Measurements from ENCODE around the gene CD300LB. TPM values are rescaled to one million over a fixed set of nuclear protein-coding genes. Genes with fewer than 3 reads are reported as not detected.
"Not testable (repeated sequence)": the region's sequence is repeated elsewhere in the genome, so short reads cannot be mapped to it uniquely, and the experiment has no call there.

CD300LB gene
- polyA plus RNA-seq, 3 donors, result 88.0 to 102 (median 92.9) TPM

GRCh38 chr17:74561586-74561985 is 30.3 kb upstream of the CD300LB start:
- H3K4me3 ChIP-seq (replicated peaks in 1 of 3; ENCODE audit: low read depth in 2 of 3, low read length in 3 of 3), result no peak overlapping the region
- TF ChIP-seq, protein P1, sequence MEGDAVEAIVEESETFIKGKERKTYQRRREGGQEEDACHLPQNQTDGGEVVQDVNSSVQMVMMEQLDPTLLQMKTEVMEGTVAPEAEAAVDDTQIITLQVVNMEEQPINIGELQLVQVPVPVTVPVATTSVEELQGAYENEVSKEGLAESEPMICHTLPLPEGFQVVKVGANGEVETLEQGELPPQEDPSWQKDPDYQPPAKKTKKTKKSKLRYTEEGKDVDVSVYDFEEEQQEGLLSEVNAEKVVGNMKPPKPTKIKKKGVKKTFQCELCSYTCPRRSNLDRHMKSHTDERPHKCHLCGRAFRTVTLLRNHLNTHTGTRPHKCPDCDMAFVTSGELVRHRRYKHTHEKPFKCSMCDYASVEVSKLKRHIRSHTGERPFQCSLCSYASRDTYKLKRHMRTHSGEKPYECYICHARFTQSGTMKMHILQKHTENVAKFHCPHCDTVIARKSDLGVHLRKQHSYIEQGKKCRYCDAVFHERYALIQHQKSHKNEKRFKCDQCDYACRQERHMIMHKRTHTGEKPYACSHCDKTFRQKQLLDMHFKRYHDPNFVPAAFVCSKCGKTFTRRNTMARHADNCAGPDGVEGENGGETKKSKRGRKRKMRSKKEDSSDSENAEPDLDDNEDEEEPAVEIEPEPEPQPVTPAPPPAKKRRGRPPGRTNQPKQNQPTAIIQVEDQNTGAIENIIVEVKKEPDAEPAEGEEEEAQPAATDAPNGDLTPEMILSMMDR (IDR thresholded peaks at IDR 0.05), result no peak
- H3K79me2 ChIP-seq (ENCODE audit: insufficient read depth, low read length), result no peaks in the 10 kb centered on the region
- Mint-ChIP-seq H3K4me1 (peaks cover 27% of the 10 kb centered on the region), H3K36me3 (peaks cover 10 to 45% of the 10 kb centered on the region in 2 donors), H3K27me3 (ENCODE audit: low read depth in 3 of 3) (peaks cover 3 to 8% (median 6%) of the 10 kb centered on the region in 3 donors), H3K4me3 (peak overlapping the region in 1 of 2 donors; percentile 49), H3K9me3 (peaks cover 0 to 7% (median 0%) of the 10 kb centered on the region in 7 donors), H3K27ac (peak overlapping the region in 2 of 7 donors; percentile 70 to 77)
- peaks cover 31% of the 10 kb centered on the region for H4K20me1 ChIP-seq (ENCODE audit: insufficient read depth, low read length)
- intact Hi-C loops (cut with micrococcal nuclease), result loop anchor here in 1 of 2 donors (5.0 to 10.0 kb wide), 2 partner anchors 41 to 173 kb away; partner anchors contain the start of gene RAB37
- peaks cover 0 to 37% of the 10 kb centered on the region in 2 donors for H3K36me3 ChIP-seq (replicated peaks in 1 of 2; ENCODE audit: control insufficient read depth in 1 of 2, insufficient read depth in 2 of 2, low read length in 2 of 2)
- peaks cover 60 to 82% of the 10 kb centered on the region in 2 donors for H3K4me1 ChIP-seq (ENCODE audit: control insufficient read depth in 1 of 2, insufficient read depth in 2 of 2, low read length in 2 of 2)
- no peak overlapping the region for H3K27ac ChIP-seq (ENCODE audit: low read depth in 1 of 2, low read length in 2 of 2)
- no peak overlapping the region for H2AFZ ChIP-seq (ENCODE audit: insufficient read depth, low read depth, low read length, poor library complexity, severe bottlenecking)
- H3K9ac ChIP-seq (ENCODE audit: insufficient read depth, low read length, poor library complexity, severe bottlenecking), result no peak overlapping the region
- no peaks in the 10 kb centered on the region for H3K9me3 ChIP-seq (replicated peaks in 1 of 2; ENCODE audit: control insufficient read depth in 1 of 2, insufficient read depth in 1 of 2, low read length in 2 of 2)
- no peak for DNase-seq
- H3K27me3 ChIP-seq (ENCODE audit: control insufficient read depth in 2 of 2, insufficient read depth in 2 of 2, low read length in 2 of 2), result no peaks in the 10 kb centered on the region
- no peak overlapping the region for H3K4me2 ChIP-seq (replicated peaks; ENCODE audit: extremely low read depth, low read length, poor library complexity, severe bottlenecking)
- WGBS (ENCODE audit: insufficient coverage), result 33% methylated on average over 3 of the region's 3 CpGs

DNA sequence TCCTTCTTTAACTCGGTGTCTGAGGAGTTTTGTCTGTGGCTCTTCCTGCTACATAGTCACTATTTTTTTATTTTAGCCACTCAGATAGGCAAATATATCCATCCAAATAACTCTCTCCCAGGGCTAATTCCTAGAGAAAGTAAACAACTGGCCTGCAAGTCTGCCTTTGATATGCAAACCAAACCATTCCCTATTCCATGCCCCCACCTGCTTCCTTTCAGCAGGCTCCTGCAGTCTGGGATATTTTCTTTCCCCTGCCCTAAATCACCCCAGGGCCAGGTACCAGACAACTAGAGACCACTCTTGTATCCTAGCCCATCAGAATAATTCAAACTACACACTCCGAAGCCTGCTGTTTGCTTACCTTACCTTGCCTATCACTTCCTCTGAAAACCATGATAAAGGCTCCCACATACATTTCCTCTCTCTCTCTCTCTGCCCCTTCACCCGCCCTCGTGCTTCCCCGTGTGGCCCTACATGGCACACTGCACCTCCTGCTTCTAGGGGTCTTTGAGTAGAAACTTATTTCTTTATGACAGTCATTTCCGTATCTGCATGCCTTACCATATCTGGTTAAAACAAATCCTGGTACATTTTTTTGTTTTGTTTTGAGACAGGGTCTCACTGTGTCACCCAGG is 27.7 kb upstream of the CD300LB start:
- no peak overlapping the region for H3K9ac ChIP-seq (ENCODE audit: insufficient read depth, low read length, poor library complexity, severe bottlenecking)
- TF ChIP-seq, protein P1 (IDR thresholded peaks at IDR 0.05), result no peak
- 48% methylated on average over 2 of the region's 6 CpGs for WGBS (ENCODE audit: insufficient coverage)
- Mint-ChIP-seq H3K9me3 (peaks cover 0 to 7% (median 0%) of the 10 kb centered on the region in 7 donors), H3K4me1 (peaks cover 30% of the 10 kb centered on the region), H3K36me3 (peaks cover 10 to 46% of the 10 kb centered on the region in 2 donors), H3K27me3 (ENCODE audit: low read depth in 3 of 3) (peaks cover 0 to 9% (median 6%) of the 10 kb centered on the region in 3 donors), H3K27ac (peak overlapping the region in 6 of 7 donors; percentile 0 to 94 (median 86)), H3K4me3 (peak overlapping the region in 1 of 2 donors; percentile 79)
- peak overlapping the region; percentile 43 to 77 for H3K27ac ChIP-seq (ENCODE audit: low read depth in 1 of 2, low read length in 2 of 2)
- peaks cover 22% of the 10 kb centered on the region for H4K20me1 ChIP-seq (ENCODE audit: insufficient read depth, low read length)
- H2AFZ ChIP-seq (ENCODE audit: insufficient read depth, low read depth, low read length, poor library complexity, severe bottlenecking), result no peak overlapping the region
- H3K27me3 ChIP-seq (ENCODE audit: control insufficient read depth in 2 of 2, insufficient read depth in 2 of 2, low read length in 2 of 2), result no peaks in the 10 kb centered on the region
- H3K4me3 ChIP-seq (replicated peaks in 1 of 3; ENCODE audit: low read depth in 2 of 3, low read length in 3 of 3), result peak overlapping the region in 1 of 3 experiments; percentile 31
- intact Hi-C loops (cut with micrococcal nuclease), result no loop called here
- H3K9me3 ChIP-seq (replicated peaks in 1 of 2; ENCODE audit: control insufficient read depth in 1 of 2, insufficient read depth in 1 of 2, low read length in 2 of 2), result no peaks in the 10 kb centered on the region
- DNase-seq, result no peak
- H3K4me2 ChIP-seq (replicated peaks; ENCODE audit: extremely low read depth, low read length, poor library complexity, severe bottlenecking), result peak overlapping the region; percentile 30
- peaks cover 0 to 31% of the 10 kb centered on the region in 2 donors for H3K36me3 ChIP-seq (replicated peaks in 1 of 2; ENCODE audit: control insufficient read depth in 1 of 2, insufficient read depth in 2 of 2, low read length in 2 of 2)
- no peaks in the 10 kb centered on the region for H3K79me2 ChIP-seq (ENCODE audit: insufficient read depth, low read length)
- H3K4me1 ChIP-seq (ENCODE audit: control insufficient read depth in 1 of 2, insufficient read depth in 2 of 2, low read length in 2 of 2), result peaks cover 52 to 76% of the 10 kb centered on the region in 2 donors

- peak overlapping the region; percentile 30 for H3K4me2 ChIP-seq (replicated peaks; ENCODE audit: extremely low read depth, low read length, poor library complexity, severe bottlenecking)
- intact Hi-C loops (cut with micrococcal nuclease), result not testable (repeated sequence)
Observed at GRCh38 chr17:74558402-74558801, 27.1 kb upstream of the CD300LB start.

More at GRCh38 chr17:74558402-74558801, 27.1 kb upstream of the CD300LB start:
- H3K36me3 ChIP-seq (replicated peaks in 1 of 2; ENCODE audit: control insufficient read depth in 1 of 2, insufficient read depth in 2 of 2, low read length in 2 of 2), result peaks cover 0 to 25% of the 10 kb centered on the region in 2 donors
- peak overlapping the region; percentile 43 to 77 for H3K27ac ChIP-seq (ENCODE audit: low read depth in 1 of 2, low read length in 2 of 2)
- H4K20me1 ChIP-seq (ENCODE audit: insufficient read depth, low read length), result peaks cover 18% of the 10 kb centered on the region
- not testable (repeated sequence) for H3K27me3 ChIP-seq (ENCODE audit: control insufficient read depth in 2 of 2, insufficient read depth in 2 of 2, low read length in 2 of 2); H3K9ac ChIP-seq (ENCODE audit: insufficient read depth, low read length, poor library complexity, severe bottlenecking); H3K9me3 Mint-ChIP-seq; H3K9me3 ChIP-seq (replicated peaks in 1 of 2; ENCODE audit: control insufficient read depth in 1 of 2, insufficient read depth in 1 of 2, low read length in 2 of 2); H3K79me2 ChIP-seq (ENCODE audit: insufficient read depth, low read length); H2AFZ ChIP-seq (ENCODE audit: insufficient read depth, low read depth, low read length, poor library complexity, severe bottlenecking); H3K27me3 Mint-ChIP-seq (ENCODE audit: low read depth in 3 of 3); DNase-seq
- H3K4me1 Mint-ChIP-seq, result peaks cover 30% of the 10 kb centered on the region
- peaks cover 52 to 70% of the 10 kb centered on the region in 2 donors for H3K4me1 ChIP-seq (ENCODE audit: control insufficient read depth in 1 of 2, insufficient read depth in 2 of 2, low read length in 2 of 2)
- peak overlapping the region in 1 of 2 donors; percentile 79 for H3K4me3 Mint-ChIP-seq
- 87% methylated on average over 3 of the region's 4 CpGs for WGBS (ENCODE audit: insufficient coverage)
- peaks cover 7 to 42% of the 10 kb centered on the region in 2 donors for H3K36me3 Mint-ChIP-seq
- H3K27ac Mint-ChIP-seq, result peak overlapping the region in 6 of 7 donors; percentile 0 to 94 (median 86)
- peak overlapping the region in 1 of 3 experiments; percentile 31 for H3K4me3 ChIP-seq (replicated peaks in 1 of 3; ENCODE audit: low read depth in 2 of 3, low read length in 3 of 3)
